SK-N-SH (cell line): ENCODE results near the gene PANK4.

Experiments
- CHD2 ChIP-seq: fragments of 150-350 bp; IDR thresholded peaks from 2 replicates; pipeline ENCODE4 v1.6.1; 2018; ENCODE audit warnings: low read length; ENCODE audit not compliant: partially characterized antibody
- CTCF ChIP-seq: fragments of 200-600 bp; sonication (generic); IDR thresholded peaks from 2 replicates; pipeline ENCODE4 v1.6.1; 2017; ENCODE audit warnings: antibody characterized with exemption, mild to moderate bottlenecking, moderate library complexity
- NFIC ChIP-seq: IDR thresholded peaks from 2 replicates; pipeline ENCODE4 v1.4.0; 2012; ENCODE audit warnings: borderline replicate concordance

- no peak for TF ChIP-seq NFIC
- no peak for TF ChIP-seq CHD2
- TF ChIP-seq CTCF, result no peak
Measured at GRCh38 chr1:2533365-2533764, 7.0 kb upstream of the PANK4 start.
